ENCODE measurements around the gene SMAD4. TPM values are rescaled to one million over a fixed set of nuclear protein-coding genes. Genes with fewer than 3 reads are reported as not detected.

Gene SMAD4
- total RNA-seq = 100 to 1,000 TPM; 163 to 305 (median 250) TPM

GRCh38 chr18:51029694-51030536, at the start of gene SMAD4:
SMAD4 (plus strand) TSS chr18:51030213; CDS start chr18:51047047, 16,834 bp downstream.
- 1% methylated on average over 15 to 17 of the region's 79 CpGs for WGBS, 2 donors
- Histone ChIP-seq H3K27me3 (no peaks in the 10 kb centered on the region), H3K9me3 (no peaks in the 10 kb centered on the region), H3K4me1 (peaks cover 11 to 39% of the 10 kb centered on the region in 2 donors), H3K4me3 (replicated peaks in 1 of 3) (peak within 1 kb of the TSS; percentile 29 to 73 (median 37)), H3K27ac (peak within 1 kb of the TSS; percentile 95 to 97 (median 96)), H3K36me3 (no peaks in the 10 kb centered on the region)
- peak; percentile 96 to 97 for DNase-seq
- TF ChIP-seq CTCF (IDR thresholded peaks at IDR 0.05) = no peak
- peak; percentile 65 to 96 for TF ChIP-seq POLR2A (IDR thresholded peaks at IDR 0.05)
- intact Hi-C loops (cut with DNase I) = loop anchor here (10.0 kb wide), 3 partner anchors 65 to 205 kb away; partner anchors contain the start of genes ELAC1 and MRO

- no peak for DNase-seq
- Histone ChIP-seq H3K36me3 (peaks cover 14 to 21% of the 10 kb centered on the region in 2 donors), H3K27me3 (no peaks in the 10 kb centered on the region), H3K4me1 (peaks cover 2 to 12% of the 10 kb centered on the region in 2 donors), H3K4me3 (replicated peaks in 1 of 3) (no peak overlapping the region), H3K27ac (peak overlapping the region; percentile 61 to 66 (median 62)), H3K9me3 (no peaks in the 10 kb centered on the region)
- TF ChIP-seq POLR2A (IDR thresholded peaks at IDR 0.05) = no peak
- no peak for TF ChIP-seq CTCF (IDR thresholded peaks at IDR 0.05)
- intact Hi-C loops (cut with DNase I) = no loop called here
- 87 to 89% methylated on average over 1 of the region's 1 CpG for WGBS, 2 donors
These were observed 48.6 kb upstream of the SMAD4 start for GRCh38 chr18:50981381-50981780.

- intact Hi-C loops (cut with DNase I) = no loop called here
- peak overlapping the region; percentile 61 to 66 (median 62) for H3K27ac ChIP-seq
- 39 to 54% methylated on average over 8 of the region's 8 CpGs for WGBS, 2 donors
- DNase-seq = peak; percentile 74 to 88
- no peak for TF ChIP-seq CTCF (IDR thresholded peaks at IDR 0.05)
- TF ChIP-seq POLR2A (IDR thresholded peaks at IDR 0.05) = no peak
- no peaks in the 10 kb centered on the region for H3K9me3 ChIP-seq
- H3K36me3 ChIP-seq = peaks cover 9 to 12% of the 10 kb centered on the region in 2 donors
- H3K27me3 ChIP-seq = no peaks in the 10 kb centered on the region
- H3K4me3 ChIP-seq (replicated peaks in 1 of 3) = no peak overlapping the region
- peaks cover 2 to 15% of the 10 kb centered on the region in 2 donors for H3K4me1 ChIP-seq
These were observed 47.8 kb upstream of the SMAD4 start for GRCh38 chr18:50982086-50982801.

- H3K36me3 ChIP-seq = peaks cover 5 to 8% of the 10 kb centered on the region in 2 donors
- no peaks in the 10 kb centered on the region for H3K9me3 ChIP-seq
- WGBS, 2 donors = 95 to 96% methylated on average over 3 of the region's 3 CpGs
- H3K4me3 ChIP-seq (replicated peaks in 1 of 3) = no peak overlapping the region
- intact Hi-C loops (cut with DNase I) = no loop called here
- no peaks in the 10 kb centered on the region for H3K27me3 ChIP-seq
- DNase-seq = no peak
- H3K27ac ChIP-seq = peak overlapping the region; percentile 40 to 66 (median 61)
- peaks cover 2 to 15% of the 10 kb centered on the region in 2 donors for H3K4me1 ChIP-seq
- TF ChIP-seq POLR2A (IDR thresholded peaks at IDR 0.05) (no peak), CTCF (IDR thresholded peaks at IDR 0.05) (no peak)
These were observed 47.2 kb upstream of the SMAD4 start for GRCh38 chr18:50982802-50983179.
